Ovary (tissue), 3 donors: ENCODE measurements around the gene TMEM86B.

Experiments
- CTCF ChIP-seq, 3 donors: fragments of 450-650 bp in 2 of 3; fragments of 200-600 bp in 1 of 3; IDR thresholded peaks; one replicate each; pipeline versions ENCODE4 v1.5.1 to v1.8.0; 2016 to 2022; ENCODE audit warnings: antibody characterized with exemption in 3 of 3, mild to moderate bottlenecking in 1 of 3
- POLR2A ChIP-seq: fragments of 450-650 bp; IDR thresholded peaks from one replicate; pipeline ENCODE4 v1.6.1; 2017; ENCODE audit warnings: antibody characterized with exemption, mild to moderate bottlenecking, moderate library complexity
- donor health status: DM: no; HTN: no; CAD: no.

DNA sequence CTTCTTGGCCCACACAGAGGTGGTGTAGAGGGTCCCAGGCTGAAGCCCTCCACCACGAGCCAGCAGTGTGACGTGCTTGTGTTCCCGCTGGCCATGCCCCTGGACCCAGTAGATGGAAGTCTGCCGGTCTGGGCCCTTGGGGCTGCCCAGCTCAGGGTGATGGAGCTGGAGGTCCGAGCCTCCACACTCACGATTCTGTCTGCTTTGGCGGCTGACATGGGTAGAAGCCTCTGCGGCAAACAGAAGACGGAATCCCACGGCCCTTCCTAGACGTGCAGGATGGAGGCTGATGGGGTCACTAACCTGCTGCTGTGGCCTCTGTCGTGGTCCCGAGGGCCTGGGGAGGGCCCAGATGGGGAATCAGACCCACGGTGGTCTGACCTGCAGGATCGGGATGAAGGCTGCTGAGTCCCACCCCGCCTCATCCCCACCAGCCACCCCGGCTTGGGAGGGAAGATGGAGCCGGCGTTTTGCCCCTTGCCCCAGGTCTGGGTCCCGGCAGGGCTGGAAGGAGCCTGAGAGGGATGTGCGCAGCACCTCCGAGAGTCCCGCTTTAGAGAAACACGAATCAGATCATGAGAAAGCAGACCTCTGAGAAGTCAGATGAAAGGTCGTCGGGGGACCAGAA, 4.4 kb downstream of the TMEM86B start:
- TF ChIP-seq CTCF (IDR thresholded peaks at IDR 0.05) = no peak
- TF ChIP-seq POLR2A = no peak
